Right cardiac atrium (tissue), 5 donors: ENCODE measurements around the gene RNF212. TPM values are rescaled to one million over a fixed set of nuclear protein-coding genes. Genes with fewer than 3 reads are reported as not detected.
A peak's percentile ranks its signal among the peaks of the same experiment; 100 is the strongest.

Experiments
- ATAC-seq, 2 donors: fragments of 200-7000 bp; cut with Tn5 transposase; one replicate each; pipeline versions ENCODE4 v1.8.0 to v1.9.1; 2020; ENCODE audit warnings: moderate library complexity in 2 of 2, mild to moderate bottlenecking in 1 of 2
- DNase-seq, 3 donors: peaks; one replicate each; pipeline ENCODE4 v3.0.0-alpha.2; 2020
- H3K27ac ChIP-seq: one replicate; pipeline ENCODE4 v1.5.1; 2013; ENCODE audit warnings: mild to moderate bottlenecking, low read length, control low read depth, moderate library complexity
- H3K27me3 ChIP-seq: one replicate; pipeline ENCODE4 v1.6.1; 2013; ENCODE audit not compliant: control insufficient read depth, insufficient read depth
- H3K4me1 ChIP-seq: one replicate; pipeline ENCODE4 v1.6.1; 2013; ENCODE audit warnings: low read length; ENCODE audit not compliant: control insufficient read depth, insufficient read depth
- H3K4me3 ChIP-seq: one replicate; pipeline ENCODE4 v1.5.1; 2013; ENCODE audit warnings: low read length, control low read depth
- H3K9me3 ChIP-seq: one replicate; pipeline ENCODE4 v1.6.1; 2013; ENCODE audit warnings: low read length; ENCODE audit not compliant: control insufficient read depth
- WGBS: extraction: QIAGEN DNeasy Blood & Tissue Kit; methylation state at CpG from one replicate; pipeline ENCODE4 v1.1.7; 2013; 5-methylcytosine and 5-hydroxymethylcytosine counted together
- intact Hi-C, 4 donors: fragments of 100-400 bp; cut with DNase I; formaldehyde crosslinking; loops; one replicate each; pipeline versions ENCODE4 v1.11.0 to v1.14.0; 2022 to 2023
- polyA plus RNA-seq: library from polyadenylated mRNA; stranded (reverse); fragments of 200-250 nt; gene quantifications from one replicate; pipeline ENCODE4 v1.2.3, GENCODE V29; 2013
- total RNA-seq, 4 donors: library from RNA; stranded (reverse); fragmentation: NEBNext Ultra II Directional; extraction: Animal tissue kit (Norgen Biotek cat#: 25700); gene quantifications; one replicate each; pipeline ENCODE4 v1.2.1, GENCODE V29; 2021
- donor health status: healthy with polysubstance abuse.
- donor health status: DM: no; HTN: yes; CAD: no.
- donor health status: DM: no; HTN: no; CAD: no.
- donor health status: DM: no; HTN: yes; CAD: no; lungs with severe emphysema.
- donor health status: DM: yes; HTN: yes; CAD: no.

Gene RNF212
- total and polyA plus RNA-seq, 5 donors: 0.59 to 2.4 (median 1.6) TPM

GRCh38 chr4:1029529-1029928 lies 83.8 kb downstream of the RNF212 start:
- ATAC-seq (no peak), DNase-seq (no peak)
- H3K4me3 ChIP-seq: no peak overlapping the region
- no peaks in the 10 kb centered on the region for H3K9me3 ChIP-seq
- no peak overlapping the region for H3K27ac ChIP-seq
- intact Hi-C loops: no loop called here
- 61% methylated on average over 17 of the region's 17 CpGs for WGBS
- peaks cover 2% of the 10 kb centered on the region for H3K4me1 ChIP-seq
- no peaks in the 10 kb centered on the region for H3K27me3 ChIP-seq

GRCh38 chr4:1028574-1029220 lies 84.7 kb downstream of the RNF212 start:
- ATAC-seq: no peak
- WGBS: 79% methylated on average over 36 of the region's 36 CpGs
- H3K9me3 ChIP-seq: no peaks in the 10 kb centered on the region
- no peak overlapping the region for H3K27ac ChIP-seq
- no peak for DNase-seq
- H3K4me3 ChIP-seq: no peak overlapping the region
- intact Hi-C loops: no loop called here
- H3K4me1 ChIP-seq: no peaks in the 10 kb centered on the region
- H3K27me3 ChIP-seq: no peaks in the 10 kb centered on the region

GRCh38 chr4:1027915-1028238 lies 85.5 kb downstream of the RNF212 start:
- Histone ChIP-seq H3K27ac (no peak overlapping the region), H3K4me3 (no peak overlapping the region), H3K27me3 (no peaks in the 10 kb centered on the region), H3K4me1 (no peaks in the 10 kb centered on the region), H3K9me3 (no peaks in the 10 kb centered on the region)
- DNase-seq (no peak), ATAC-seq (no peak)
- intact Hi-C loops: no loop called here
- WGBS: 61% methylated on average over 9 of the region's 9 CpGs

GRCh38 chr4:1027219-1027914 lies 86.0 kb downstream of the RNF212 start:
- no peak for DNase-seq
- Histone ChIP-seq H3K4me3 (no peak overlapping the region), H3K4me1 (no peaks in the 10 kb centered on the region), H3K27me3 (no peaks in the 10 kb centered on the region), H3K9me3 (no peaks in the 10 kb centered on the region), H3K27ac (no peak overlapping the region)
- 71% methylated on average over 26 of the region's 26 CpGs for WGBS
- no peak for ATAC-seq
- intact Hi-C loops: no loop called here

GRCh38 chr4:1026115-1026514 lies 87.2 kb downstream of the RNF212 start:
- no peak overlapping the region for H3K27ac ChIP-seq
- no peak for DNase-seq
- H3K4me1 ChIP-seq: no peaks in the 10 kb centered on the region
- H3K4me3 ChIP-seq: no peak overlapping the region
- intact Hi-C loops: no loop called here
- no peaks in the 10 kb centered on the region for H3K9me3 ChIP-seq
- WGBS: 44% methylated on average over 17 of the region's 17 CpGs
- H3K27me3 ChIP-seq: no peaks in the 10 kb centered on the region
- ATAC-seq: peak; percentile 19 to 24

- H3K9me3 ChIP-seq: no peaks in the 10 kb centered on the region
- H3K27me3 ChIP-seq: no peaks in the 10 kb centered on the region
- H3K27ac ChIP-seq: no peak overlapping the region
- 89% methylated on average over 32 of the region's 32 CpGs for WGBS
- intact Hi-C loops: no loop called here
- no peak for ATAC-seq
- no peak overlapping the region for H3K4me3 ChIP-seq
- no peak for DNase-seq
- no peaks in the 10 kb centered on the region for H3K4me1 ChIP-seq
These were observed 88.3 kb downstream of the RNF212 start for GRCh38 chr4:1024882-1025545.

- intact Hi-C loops: no loop called here
- Histone ChIP-seq H3K4me3 (no peak overlapping the region), H3K27me3 (no peaks in the 10 kb centered on the region), H3K27ac (no peak overlapping the region), H3K4me1 (no peaks in the 10 kb centered on the region), H3K9me3 (no peaks in the 10 kb centered on the region)
- DNase-seq (no peak), ATAC-seq (no peak)
- WGBS: 97% methylated on average over 83 of the region's 83 CpGs
These were observed 89.2 kb downstream of the RNF212 start for GRCh38 chr4:1023895-1024740.

- Histone ChIP-seq H3K4me1 (no peaks in the 10 kb centered on the region), H3K4me3 (no peak overlapping the region), H3K27ac (no peak overlapping the region), H3K9me3 (no peaks in the 10 kb centered on the region), H3K27me3 (no peaks in the 10 kb centered on the region)
- ATAC-seq: no peak
- WGBS: 91% methylated on average over 20 of the region's 20 CpGs
- no peak for DNase-seq
- intact Hi-C loops: no loop called here
These were observed 90.2 kb downstream of the RNF212 start for GRCh38 chr4:1023075-1023640.

GRCh38 chr4:1022739-1023066 lies 90.7 kb downstream of the RNF212 start:
- no peaks in the 10 kb centered on the region for H3K4me1 ChIP-seq
- no peak overlapping the region for H3K4me3 ChIP-seq
- ATAC-seq (no peak), DNase-seq (no peak)
- H3K27ac ChIP-seq: no peak overlapping the region
- H3K9me3 ChIP-seq: no peaks in the 10 kb centered on the region
- 88% methylated on average over 19 of the region's 19 CpGs for WGBS
- intact Hi-C loops: no loop called here
- no peaks in the 10 kb centered on the region for H3K27me3 ChIP-seq

GRCh38 chr4:1022051-1022738 lies 91.2 kb downstream of the RNF212 start:
- intact Hi-C loops: no loop called here
- no peak for ATAC-seq
- no peaks in the 10 kb centered on the region for H3K4me1 ChIP-seq
- no peak for DNase-seq
- H3K4me3 ChIP-seq: no peak overlapping the region
- H3K9me3 ChIP-seq: no peaks in the 10 kb centered on the region
- no peak overlapping the region for H3K27ac ChIP-seq
- 93% methylated on average over 46 of the region's 46 CpGs for WGBS
- H3K27me3 ChIP-seq: no peaks in the 10 kb centered on the region
